22Rv1 (cell line): ENCODE results near the gene PLEKHA6.

Experiments used
- H3K27ac ChIP-seq: fragments of 450-650 bp; 2 replicates; pipeline ENCODE4 v1.5.1; 2017
- ZFX ChIP-seq: fragments of 450-650 bp; IDR thresholded peaks from 2 replicates; pipeline ENCODE4 v1.6.1; 2017; ENCODE audit warnings: antibody characterized with exemption, borderline replicate concordance
- TF ChIP-seq, protein P1 (sequence below): fragments of 450-650 bp; IDR thresholded peaks from 2 replicates; pipeline ENCODE4 v1.5.1; 2017; ENCODE audit warnings: mild to moderate bottlenecking

PLEKHA6 gene

DNA sequence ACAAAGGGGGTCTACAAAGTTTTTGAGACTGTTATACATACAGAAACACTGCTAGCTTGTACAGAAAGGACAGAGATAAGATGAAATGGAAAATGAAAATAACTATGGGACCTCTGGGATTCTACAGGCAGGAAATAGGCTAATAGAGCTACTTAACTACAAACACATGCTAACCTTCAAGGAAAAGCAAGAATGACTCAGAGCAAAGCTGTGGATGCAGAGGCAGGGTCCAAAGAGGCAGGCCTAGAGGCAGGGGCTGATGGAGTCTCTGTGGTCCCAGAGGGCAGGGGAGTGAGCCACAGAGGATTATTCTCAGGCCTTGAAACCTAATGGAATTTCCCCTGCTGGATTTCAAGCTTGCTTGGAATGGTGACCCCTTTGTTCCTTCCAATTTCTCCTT lies 127.2 kb downstream of the PLEKHA6 start:
- TF ChIP-seq, protein P1, sequence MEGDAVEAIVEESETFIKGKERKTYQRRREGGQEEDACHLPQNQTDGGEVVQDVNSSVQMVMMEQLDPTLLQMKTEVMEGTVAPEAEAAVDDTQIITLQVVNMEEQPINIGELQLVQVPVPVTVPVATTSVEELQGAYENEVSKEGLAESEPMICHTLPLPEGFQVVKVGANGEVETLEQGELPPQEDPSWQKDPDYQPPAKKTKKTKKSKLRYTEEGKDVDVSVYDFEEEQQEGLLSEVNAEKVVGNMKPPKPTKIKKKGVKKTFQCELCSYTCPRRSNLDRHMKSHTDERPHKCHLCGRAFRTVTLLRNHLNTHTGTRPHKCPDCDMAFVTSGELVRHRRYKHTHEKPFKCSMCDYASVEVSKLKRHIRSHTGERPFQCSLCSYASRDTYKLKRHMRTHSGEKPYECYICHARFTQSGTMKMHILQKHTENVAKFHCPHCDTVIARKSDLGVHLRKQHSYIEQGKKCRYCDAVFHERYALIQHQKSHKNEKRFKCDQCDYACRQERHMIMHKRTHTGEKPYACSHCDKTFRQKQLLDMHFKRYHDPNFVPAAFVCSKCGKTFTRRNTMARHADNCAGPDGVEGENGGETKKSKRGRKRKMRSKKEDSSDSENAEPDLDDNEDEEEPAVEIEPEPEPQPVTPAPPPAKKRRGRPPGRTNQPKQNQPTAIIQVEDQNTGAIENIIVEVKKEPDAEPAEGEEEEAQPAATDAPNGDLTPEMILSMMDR: no peak
- no peak for TF ChIP-seq ZFX
- H3K27ac ChIP-seq: no peak overlapping the region

DNA sequence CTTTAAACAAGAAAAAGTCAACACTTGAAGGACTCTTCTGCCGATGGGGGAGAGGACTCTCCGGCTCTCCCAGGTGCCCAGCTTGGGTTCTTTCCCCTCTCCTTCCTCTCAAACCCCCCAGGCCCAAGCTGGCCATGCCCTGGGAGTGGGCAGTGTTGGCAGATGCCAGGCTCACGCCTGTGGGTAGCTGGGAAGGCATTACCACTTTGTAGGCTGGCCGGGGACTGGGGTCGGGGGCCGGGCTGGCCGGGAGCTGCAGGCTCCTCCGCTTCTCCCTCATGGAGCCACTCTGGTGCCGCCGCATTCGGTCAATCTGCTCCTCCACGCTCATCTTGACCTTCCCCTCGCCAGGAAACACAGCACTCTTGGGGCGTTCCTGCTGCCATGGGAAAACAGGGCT lies 129.5 kb downstream of the PLEKHA6 start:
- no peak overlapping the region for H3K27ac ChIP-seq
- no peak for TF ChIP-seq ZFX
- TF ChIP-seq, protein P1: no peak

DNA sequence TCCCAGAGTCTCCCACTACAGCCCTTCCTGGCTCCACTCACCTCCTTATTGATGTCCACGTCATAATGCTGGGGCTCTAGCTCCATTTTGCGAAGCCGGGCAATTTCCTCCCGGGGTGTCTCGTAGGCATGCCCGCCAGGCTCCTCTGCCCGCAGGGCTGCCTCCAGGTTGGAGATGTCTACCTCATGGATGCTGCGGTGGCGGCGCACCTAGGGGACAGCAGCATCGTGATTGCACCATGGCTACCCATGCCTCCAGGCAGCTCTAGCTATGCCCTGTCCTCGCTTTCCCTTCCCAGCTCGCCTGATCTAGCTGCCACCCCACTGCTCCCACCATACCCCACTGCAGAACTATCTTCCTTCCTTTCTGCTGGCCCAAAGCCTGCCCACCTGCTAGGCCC lies 130.8 kb downstream of the PLEKHA6 start:
- TF ChIP-seq ZFX: no peak
- TF ChIP-seq, protein P1: no peak
- no peak overlapping the region for H3K27ac ChIP-seq

DNA sequence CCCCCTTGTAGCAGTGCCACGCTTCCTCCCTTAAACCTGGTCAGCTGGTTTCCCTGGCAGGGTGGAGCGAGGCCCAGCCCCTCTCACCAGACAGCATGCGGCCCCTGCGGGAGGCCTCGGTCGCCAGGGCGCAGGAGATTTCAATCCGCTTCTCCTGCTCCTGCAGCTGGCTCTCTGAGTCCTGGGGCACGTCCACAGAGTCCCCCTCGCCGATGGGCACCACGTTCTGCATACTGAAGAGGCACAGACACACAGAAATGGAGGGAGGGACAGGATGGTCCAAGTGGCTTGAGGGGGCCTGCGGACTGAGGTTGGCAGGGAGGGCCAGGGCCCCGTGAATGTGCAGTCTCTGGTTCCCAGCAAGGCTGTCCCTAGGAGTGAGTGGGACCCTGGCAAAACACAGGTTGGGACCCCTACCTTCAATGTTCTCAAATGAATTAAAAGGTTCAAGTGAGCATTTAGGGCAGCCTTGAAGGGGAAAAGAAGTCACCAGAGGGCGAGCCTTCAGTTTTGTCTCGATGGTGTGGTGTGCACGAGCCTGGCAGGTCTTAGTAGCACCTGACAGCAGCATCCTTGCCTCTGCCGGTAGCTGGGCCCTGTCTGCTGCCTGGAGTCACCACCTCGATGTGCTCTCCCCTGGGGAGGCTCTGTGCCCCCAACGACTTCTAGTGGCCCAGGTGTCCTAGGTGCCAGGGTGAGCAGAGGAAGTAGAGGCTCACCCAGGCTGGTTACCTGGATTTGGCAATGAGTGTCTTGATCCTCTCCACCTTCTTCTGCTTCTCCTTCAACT lies 131.5 kb downstream of the PLEKHA6 start:
- TF ChIP-seq, protein P1: no peak
- no peak for TF ChIP-seq ZFX

DNA sequence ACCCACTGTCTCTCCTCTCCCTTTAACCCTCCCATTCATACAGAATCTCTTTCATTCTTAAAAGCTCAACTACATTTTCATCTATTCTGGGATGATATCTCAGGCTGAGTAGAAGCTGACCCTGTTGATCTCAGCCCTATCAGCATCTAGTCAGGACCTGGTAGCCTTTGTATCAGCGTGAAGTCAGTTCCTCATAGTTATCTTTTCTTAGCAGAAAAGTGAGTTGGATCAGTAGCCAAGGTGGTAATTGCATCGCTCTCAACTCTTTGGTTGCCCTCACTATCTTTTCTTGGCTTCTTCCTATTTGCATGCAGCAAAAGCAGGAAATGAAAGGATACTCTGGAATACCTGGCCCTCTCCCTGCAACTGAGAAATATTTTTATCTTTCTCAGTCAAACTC lies 132.4 kb downstream of the PLEKHA6 start:
- TF ChIP-seq, protein P1: no peak
- TF ChIP-seq ZFX: no peak
- H3K27ac ChIP-seq: no peak overlapping the region

More for the DNA sequence above, 131.5 kb downstream of the PLEKHA6 start:
- no peak overlapping the region for H3K27ac ChIP-seq

DNA sequence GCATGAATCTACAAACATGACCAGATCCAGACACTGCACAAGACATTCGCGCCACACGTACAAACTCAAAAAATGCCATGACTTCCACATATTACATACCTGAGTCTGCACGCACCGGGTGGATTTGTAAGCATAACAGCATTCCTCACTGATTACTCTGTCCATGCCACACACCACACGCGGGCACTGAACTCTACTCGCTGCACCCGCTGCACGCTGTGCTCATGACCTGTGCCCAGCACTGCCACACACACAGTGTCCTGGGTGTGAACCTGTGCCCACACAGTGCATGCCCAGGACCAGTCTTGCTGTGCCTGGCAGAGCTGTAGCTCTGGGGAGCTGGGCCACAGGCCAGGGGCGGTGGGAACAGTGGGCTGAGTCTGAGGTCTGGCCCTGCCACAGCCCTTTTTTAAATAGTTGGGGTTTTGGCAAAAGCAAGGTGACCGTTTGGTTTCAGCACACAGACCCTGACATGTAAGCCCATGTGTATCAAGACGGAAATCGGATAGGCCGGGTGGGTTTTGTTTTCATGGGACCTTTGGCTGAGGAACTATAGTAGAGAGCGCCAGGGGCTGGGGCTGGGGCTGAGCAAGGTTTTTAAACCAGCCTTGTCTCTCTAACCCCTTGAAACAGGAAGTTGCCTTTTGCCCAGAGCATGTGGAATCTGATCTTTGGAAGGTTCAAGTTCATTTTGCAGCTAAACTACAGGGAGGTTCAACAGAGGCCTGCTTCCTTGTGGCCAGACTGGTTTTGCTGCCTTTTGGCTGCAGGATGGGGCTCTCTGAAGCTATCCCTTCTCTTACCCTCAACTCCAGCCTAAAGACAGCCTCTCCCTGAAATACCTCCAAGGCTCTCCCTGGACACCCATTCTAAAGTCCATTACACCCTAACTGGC lies 133.6 kb downstream of the PLEKHA6 start:
- TF ChIP-seq ZFX: no peak
- TF ChIP-seq, protein P1: no peak

DNA sequence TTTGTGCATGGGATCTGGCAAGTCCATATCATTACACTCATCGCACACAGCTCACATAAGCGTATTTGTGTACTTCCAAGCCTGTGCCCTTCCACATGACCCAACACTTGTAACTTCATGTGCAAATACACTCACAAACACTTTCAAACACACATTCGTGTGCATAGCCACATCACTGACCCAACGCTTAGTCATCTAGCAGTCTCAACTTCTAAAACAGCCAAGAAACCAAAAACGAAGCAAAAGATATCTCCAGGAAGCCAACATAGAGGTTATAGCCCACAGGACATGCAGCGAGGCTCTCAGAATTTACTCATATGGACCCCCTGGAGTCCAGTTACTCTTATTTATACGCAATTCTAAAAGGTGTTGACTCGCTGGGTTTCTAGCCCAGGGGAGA lies 135.1 kb downstream of the PLEKHA6 start:
- H3K27ac ChIP-seq: no peak overlapping the region

More for the DNA sequence above, 133.6 kb downstream of the PLEKHA6 start:
- no peak overlapping the region for H3K27ac ChIP-seq

More for the DNA sequence above, 135.1 kb downstream of the PLEKHA6 start:
- no peak for TF ChIP-seq ZFX
- TF ChIP-seq, protein P1: no peak
